IMR-90 (cell line): ENCODE measurements around the gene FBH1. TPM values are rescaled to one million over a fixed set of nuclear protein-coding genes. Genes with fewer than 3 reads are reported as not detected.

Experiments used
- ATAC-seq: fragments of 200-7000 bp; cut with Tn5 transposase; 2 replicates; pipeline ENCODE4 v1.9.1; 2020; ENCODE audit warnings: low read depth, mild to moderate bottlenecking, moderate library complexity
- BruUV-seq: library from RNA; stranded (reverse); fragments of 400-500 nt; replicated peaks from 2 replicates; lab custom pipeline; 2021; lab: Mats Ljungman, UMichigan
- CTCF ChIA-PET: fragments of 300-600 bp; formaldehyde crosslinking; extraction: SDS; loops from one replicate; lab custom pipeline; 2021; ENCODE audit warnings: antibody characterized with exemption; lab: Yijun Ruan, JAX
- POLR2A ChIA-PET: fragments of 300-600 bp; sonication (Branson Sonifier 250); formaldehyde crosslinking; loops from one replicate; lab custom pipeline; 2022; ENCODE audit warnings: antibody characterized with exemption; ENCODE audit not compliant: unreplicated experiment; lab: Charles Lee
- DNase-seq: peaks from one replicate; pipeline ENCODE4 v3.0.0; 2013
- H2AFZ ChIP-seq: replicated peaks from 2 replicates; pipeline ENCODE3; 2013; ENCODE audit warnings: low read length, mild to moderate bottlenecking; ENCODE audit not compliant: poor library complexity
- H2AK5ac ChIP-seq: 2 replicates; pipeline ENCODE4 v1.6.1; 2013; ENCODE audit warnings: low read depth, low read length, inconsistent platforms
- H2AK9ac ChIP-seq: replicated peaks from 2 replicates; pipeline ENCODE3; 2013; ENCODE audit warnings: mild to moderate bottlenecking, low read depth, low read length, moderate library complexity; ENCODE audit not compliant: poor library complexity
- H2BK120ac ChIP-seq: 2 replicates; pipeline ENCODE4 v1.6.1; 2013; ENCODE audit warnings: low read depth, low read length, inconsistent platforms
- H2BK15ac ChIP-seq: 3 replicates; pipeline ENCODE4 v1.6.1; 2013; ENCODE audit warnings: low read depth, low read length, inconsistent platforms
- H2BK20ac ChIP-seq: 2 replicates; pipeline ENCODE4 v1.6.1; 2013; ENCODE audit warnings: low read depth, mild to moderate bottlenecking, inconsistent platforms, low read length, moderate library complexity
- H2BK5ac ChIP-seq: 2 replicates; pipeline ENCODE4 v1.6.1; 2013; ENCODE audit warnings: mild to moderate bottlenecking, low read depth, low read length, inconsistent platforms; ENCODE audit not compliant: poor library complexity, severe bottlenecking
- H3K14ac ChIP-seq: replicated peaks from 2 replicates; pipeline ENCODE4 v1.6.1; 2013; ENCODE audit warnings: low read depth, low read length, inconsistent platforms
- H3K18ac ChIP-seq: 2 replicates; pipeline ENCODE4 v1.6.1; 2013; ENCODE audit warnings: low read depth, low read length, control low read depth
- H3K23ac ChIP-seq: 2 replicates; pipeline ENCODE4 v1.6.1; 2013; ENCODE audit warnings: low read depth, low read length, inconsistent platforms
- H3K27ac ChIP-seq: 2 replicates; pipeline ENCODE4 v1.5.1; 2013; ENCODE audit warnings: mild to moderate bottlenecking, control low read depth, low read length; ENCODE audit not compliant: insufficient read depth
- H3K27me3 ChIP-seq: 2 replicates; pipeline ENCODE4 v1.6.1; 2013; ENCODE audit warnings: low read length; ENCODE audit not compliant: control insufficient read depth, insufficient read depth
- H3K36me3 ChIP-seq: 2 replicates; pipeline ENCODE4 v1.6.1; 2013; ENCODE audit warnings: low read length, mixed read lengths; ENCODE audit not compliant: control insufficient read depth, insufficient read depth
- H3K4ac ChIP-seq: 2 replicates; pipeline ENCODE4 v1.6.1; 2013; ENCODE audit warnings: low read depth, low read length, inconsistent platforms
- H3K4me1 ChIP-seq: 2 replicates; pipeline ENCODE4 v1.6.1; 2013; ENCODE audit warnings: low read length, mixed read lengths; ENCODE audit not compliant: control insufficient read depth, insufficient read depth
- H3K4me2 ChIP-seq: 2 replicates; pipeline ENCODE4 v1.6.1; 2013; ENCODE audit warnings: low read depth, mild to moderate bottlenecking, control low read depth, low read length, moderate library complexity
- H3K4me3 ChIP-seq: 2 replicates; pipeline ENCODE4 v1.5.1; 2013; ENCODE audit warnings: low read depth, mild to moderate bottlenecking, control low read depth, low read length, moderate library complexity; ENCODE audit not compliant: insufficient read depth
- H3K56ac ChIP-seq: 2 replicates; pipeline ENCODE4 v1.6.1; 2013; ENCODE audit warnings: low read length, inconsistent platforms; ENCODE audit not compliant: insufficient read depth; ENCODE audit errors: extremely low read depth
- H3K79me1 ChIP-seq, 2 experiments: 2 replicates each; pipeline ENCODE4 v1.6.1; 2013; ENCODE audit warnings: low read length in 2 of 2, inconsistent platforms in 1 of 2, low read depth in 1 of 2
- H3K9ac ChIP-seq: 2 replicates; pipeline ENCODE4 v1.6.1; 2013; ENCODE audit warnings: low read depth, low read length, control low read depth
- H3K9me1 ChIP-seq: 2 replicates; pipeline ENCODE4 v1.6.1; 2013; ENCODE audit warnings: low read length, inconsistent platforms; ENCODE audit not compliant: insufficient read depth
- H3K9me3 ChIP-seq: 2 replicates; pipeline ENCODE4 v1.6.1; 2013; ENCODE audit warnings: low read length; ENCODE audit not compliant: control insufficient read depth, insufficient read depth
- H4K20me1 ChIP-seq: 2 replicates; pipeline ENCODE4 v1.6.1; 2013; ENCODE audit warnings: low read length, inconsistent platforms; ENCODE audit not compliant: insufficient read depth
- H4K5ac ChIP-seq: 2 replicates; pipeline ENCODE4 v1.6.1; 2013; ENCODE audit warnings: mild to moderate bottlenecking, low read depth, low read length, control low read depth
- H4K8ac ChIP-seq, 2 experiments: 2 replicates each; pipeline ENCODE4 v1.6.1; 2013; ENCODE audit warnings: low read depth in 2 of 2, low read length in 2 of 2, control low read depth in 1 of 2, inconsistent platforms in 1 of 2
- H4K91ac ChIP-seq: 2 replicates; pipeline ENCODE4 v1.6.1; 2013; ENCODE audit warnings: low read depth, low read length, inconsistent platforms; ENCODE audit not compliant: insufficient read depth
- BHLHE40 ChIP-seq: fragments of 150-350 bp; IDR thresholded peaks from 2 replicates; pipeline ENCODE4 v1.6.1; 2016; ENCODE audit warnings: mild to moderate bottlenecking, low read depth, low read length
- CEBPB ChIP-seq: IDR thresholded peaks from 2 replicates; pipeline ENCODE4 v1.6.1; 2012; ENCODE audit warnings: low read depth, low read length, improper control_type of control experiment
- FOS ChIP-seq: fragments of 150-350 bp; IDR thresholded peaks from 2 replicates; pipeline ENCODE4 v1.6.1; 2016; ENCODE audit warnings: low read depth, low read length
- MAFK ChIP-seq: IDR thresholded peaks from 2 replicates; pipeline ENCODE4 v1.6.1; 2012; ENCODE audit warnings: low read depth, low read length, improper control_type of control experiment
- MAZ ChIP-seq: IDR thresholded peaks from 2 replicates; pipeline ENCODE4 v1.6.1; 2012; ENCODE audit warnings: low read depth, mild to moderate bottlenecking, low read length, improper control_type of control experiment, moderate library complexity, borderline replicate concordance
- MXI1 ChIP-seq: IDR thresholded peaks from 2 replicates; pipeline ENCODE4 v1.6.1; 2012; ENCODE audit warnings: low read depth, mild to moderate bottlenecking, low read length, moderate library complexity, borderline replicate concordance
- NFE2L2 ChIP-seq: fragments of 150-350 bp; IDR thresholded peaks from 2 replicates; pipeline ENCODE4 v1.6.1; 2016; ENCODE audit warnings: low read depth, mild to moderate bottlenecking, low read length
- RCOR1 ChIP-seq: IDR thresholded peaks from 2 replicates; pipeline ENCODE4 v1.6.1; 2012; ENCODE audit warnings: mild to moderate bottlenecking, low read length, improper control_type of control experiment; ENCODE audit not compliant: insufficient replicate concordance
- RFX5 ChIP-seq: IDR thresholded peaks from 2 replicates; pipeline ENCODE4 v1.8.0; 2012; ENCODE audit warnings: low read depth, mild to moderate bottlenecking, low read length, moderate library complexity
- WGBS, 2 experiments: methylation state at CpG; one replicate each; pipeline versions ENCODE4 v1.1.5 to v1.1.7; 2013; ENCODE audit warnings: missing lambda C conversion rate in 2 of 2; ENCODE audit not compliant: insufficient read length in 1 of 2; ENCODE audit errors: extremely low coverage in 2 of 2; 5-methylcytosine and 5-hydroxymethylcytosine counted together
- dilution Hi-C: fragments of 300-500 bp; cut with HindIII; formaldehyde crosslinking; loops from one replicate; pipeline ENCODE4 v1.14.3; 2018; ENCODE audit warnings: low sequenced_read_pairs; ENCODE audit not compliant: unreplicated experiment
- in situ Hi-C: fragments of 300-500 bp; cut with MboI; formaldehyde crosslinking; loops from 3 replicates; pipeline ENCODE4 v1.14.3; 2019; ENCODE audit warnings: low sequenced_read_pairs, inconsistent platforms, mixed read lengths
- intact Hi-C: fragments of 100-400 bp; cut with micrococcal nuclease; formaldehyde crosslinking; loops from 2 replicates; pipeline ENCODE4 v1.10.0; 2022
- polyA plus RNA-seq, 3 experiments: library from polyadenylated mRNA; depleted of rRNA; stranded (reverse); fragments of >200 nt; gene quantifications; 2 replicates each; pipeline ENCODE4 v1.2.3, GENCODE V29; 2012; ENCODE audit warnings: low replicate concordance in 1 of 3
- total RNA-seq: library from RNA; depleted of rRNA; stranded (reverse); fragments of >200 nt; gene quantifications from 2 replicates; pipeline ENCODE4 v1.2.3, GENCODE V29; 2012
- TF ChIP-seq, protein P1 (sequence below): fragments of 150-350 bp; IDR thresholded peaks from 2 replicates; pipeline ENCODE4 v1.6.1; 2017; ENCODE audit warnings: mild to moderate bottlenecking, antibody characterized with exemption, low read length, low read depth

Gene FBH1
- total and polyA plus RNA-seq, 2 of the 4 experiments (the other 2 are of a cell fraction), result 59.3 to 72.2 TPM

DNA sequence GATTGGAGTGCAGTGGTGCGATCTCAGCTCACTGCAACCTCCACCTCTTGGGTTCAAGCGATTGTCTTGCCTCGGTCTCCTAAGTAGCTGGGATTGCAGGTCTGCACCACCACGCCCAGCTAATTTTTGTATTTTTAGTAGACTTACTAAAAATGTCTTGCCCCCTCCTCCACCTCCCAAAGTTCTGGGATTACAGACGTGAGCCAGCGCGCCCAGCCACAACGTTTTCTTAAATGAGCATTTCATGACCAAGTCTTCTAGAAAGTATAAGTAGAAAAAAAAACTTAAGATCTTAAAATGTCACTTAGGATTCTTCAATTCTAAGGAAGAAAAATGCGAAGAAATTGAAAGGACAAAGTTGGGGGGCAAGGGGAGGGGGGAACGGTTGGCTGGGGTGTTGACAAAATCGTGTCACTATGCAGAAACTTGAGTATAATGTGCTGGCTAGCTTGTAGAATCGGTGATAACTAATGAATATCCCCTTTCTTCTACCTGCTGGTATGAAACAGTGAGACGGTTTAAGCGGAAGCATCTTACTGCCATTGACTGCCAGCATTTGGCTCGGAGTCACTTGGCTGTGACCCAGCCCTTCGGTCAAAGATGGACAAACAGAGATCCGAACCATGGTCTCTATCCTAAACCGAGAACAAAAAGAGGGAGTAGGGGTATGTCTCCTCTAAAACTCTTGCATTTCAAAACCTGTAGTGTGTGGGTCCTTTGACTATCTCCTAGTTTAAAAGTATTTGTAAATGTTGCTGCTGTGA is 12.7 kb downstream of the FBH1 start:
- intact Hi-C loops, result no loop called here

More for the DNA sequence above, 12.7 kb downstream of the FBH1 start:
- Histone ChIP-seq H2BK120ac (no peak overlapping the region), H3K4me1 (no peaks in the 10 kb centered on the region), H3K18ac (no peak overlapping the region), H3K23ac (no peak overlapping the region), H3K27me3 (no peaks in the 10 kb centered on the region), H4K91ac (no peak overlapping the region), H3K79me1 (peaks cover 44 to 75% of the 10 kb centered on the region in 2 experiments), H3K9me1 (peaks cover 4% of the 10 kb centered on the region), H4K5ac (no peak overlapping the region), H2AK9ac (no peak overlapping the region), H3K9ac (no peak overlapping the region), H2BK5ac (no peak overlapping the region), H3K56ac (no peak overlapping the region), H4K8ac (no peak overlapping the region), H2AK5ac (no peak overlapping the region), H3K36me3 (peaks cover 23% of the 10 kb centered on the region), H3K4me2 (no peak overlapping the region), H3K4ac (no peak overlapping the region), H2AFZ (no peak overlapping the region), H3K14ac (no peak overlapping the region), H4K20me1 (peaks cover 21% of the 10 kb centered on the region), H3K9me3 (peaks cover 4% of the 10 kb centered on the region), H2BK15ac (no peak overlapping the region), H3K4me3 (no peak overlapping the region), H3K27ac (no peak overlapping the region), H2BK20ac (no peak overlapping the region)
- TF ChIP-seq RCOR1, result no peak
- TF ChIP-seq FOS, result no peak
- no peak for TF ChIP-seq RFX5
- TF ChIP-seq, protein P1, sequence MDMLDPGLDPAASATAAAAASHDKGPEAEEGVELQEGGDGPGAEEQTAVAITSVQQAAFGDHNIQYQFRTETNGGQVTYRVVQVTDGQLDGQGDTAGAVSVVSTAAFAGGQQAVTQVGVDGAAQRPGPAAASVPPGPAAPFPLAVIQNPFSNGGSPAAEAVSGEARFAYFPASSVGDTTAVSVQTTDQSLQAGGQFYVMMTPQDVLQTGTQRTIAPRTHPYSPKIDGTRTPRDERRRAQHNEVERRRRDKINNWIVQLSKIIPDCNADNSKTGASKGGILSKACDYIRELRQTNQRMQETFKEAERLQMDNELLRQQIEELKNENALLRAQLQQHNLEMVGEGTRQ, result no peak
- no peak for TF ChIP-seq MXI1
- no peak for TF ChIP-seq BHLHE40
- no peak for TF ChIP-seq NFE2L2
- no peak for TF ChIP-seq MAFK
- TF ChIP-seq MAZ, result no peak
- no peak for TF ChIP-seq CEBPB
- no TSS peak for BruUV-seq
- ChIA-PET CTCF (interaction anchor here (0.6 kb wide), 1 partner anchor 10 kb away, joined by 4 read pairs; no protein-coding TSS in a partner anchor), POLR2A (interaction anchor here (0.6 kb wide), 1 partner anchor 94 kb away, joined by 3 read pairs; no protein-coding TSS in a partner anchor)
- DNase-seq (no peak), ATAC-seq (no peak)
- in situ Hi-C loops (no loop called here), dilution Hi-C loops (no loop called here)
- WGBS, 2 experiments, result 100% methylated on average over 4 of the region's 18 CpGs; no CpG with 5 or more reads in 1 of the 2 experiments
